ENCODE measurements around the gene AMER2.
"Not testable (repeated sequence)": the region's sequence is repeated elsewhere in the genome, so short reads cannot be mapped to it uniquely, and the experiment has no call there.

- not testable (repeated sequence) for TF ChIP-seq EZH2 (IDR thresholded peaks at IDR 0.05; ENCODE audit: insufficient read depth, poor library complexity, severe bottlenecking); EZH2phosphoT487 (IDR thresholded peaks at IDR 0.05; ENCODE audit: insufficient read depth, low read depth)
These were observed 6.9 kb downstream of the AMER2 start for GRCh38 chr13:25165163-25165562.
